ENCODE measurements around the gene H6PD. TPM values are rescaled to one million over a fixed set of nuclear protein-coding genes. Genes with fewer than 3 reads are reported as not detected.

The H6PD gene
- total RNA-seq, 2 experiments from 2014 or later: 9.7 to 10.2 TPM

DNA sequence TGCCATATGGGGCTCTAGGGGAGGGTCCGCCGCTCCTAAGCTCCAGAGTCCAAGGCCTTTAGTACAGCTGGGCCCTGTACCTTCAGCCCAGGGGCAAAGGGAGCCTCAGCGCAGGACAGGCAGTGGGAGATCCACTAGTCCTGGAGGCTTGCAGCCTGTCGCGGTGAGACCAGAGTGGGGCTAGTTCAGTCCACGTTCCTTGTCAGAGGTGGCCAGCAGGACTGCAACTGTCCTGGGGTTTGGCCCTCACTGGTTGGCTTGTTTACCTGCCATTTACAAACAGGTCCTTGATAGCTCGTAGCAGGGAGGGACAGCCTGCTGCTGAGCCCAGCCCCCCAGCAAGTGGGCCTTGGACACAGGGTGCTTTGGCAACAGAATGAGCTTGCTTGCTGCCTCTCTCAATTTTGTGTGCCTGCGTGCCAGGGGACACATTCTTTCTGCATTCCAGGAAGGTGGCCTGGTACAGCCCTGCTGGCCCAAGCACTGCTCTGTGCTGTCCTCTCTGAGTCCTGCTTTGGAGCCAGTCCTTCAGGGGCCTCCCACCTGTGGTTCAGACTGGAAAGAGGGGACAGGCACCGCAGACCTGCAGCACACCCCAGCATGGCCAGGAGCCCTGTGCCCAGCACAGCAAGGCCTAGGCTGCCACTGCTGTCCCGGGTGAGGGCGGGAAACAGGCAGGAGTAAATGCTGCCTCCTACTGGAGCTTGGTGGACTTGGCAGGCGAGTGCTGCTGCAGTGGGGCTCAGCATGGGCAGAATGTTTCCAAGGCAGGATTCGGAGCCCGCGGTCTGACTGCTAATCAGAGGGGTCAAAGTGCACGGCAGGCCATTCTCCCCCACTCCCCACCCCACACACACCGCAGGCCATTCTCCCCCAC is 15.2 kb downstream of the H6PD start:
- ChIA-PET POLR2A (no interaction called here), CTCF (interaction anchor here (0.7 to 3.3 kb wide), 13 partner anchors 9 to 246 kb away, joined by 3 to 18 read pairs (median 4); partner anchors contain the start of gene H6PD)
- Mint-ChIP-seq H3K9me3 (ENCODE audit: insufficient read depth) (no peaks in the 10 kb centered on the region), H3K27me3 (ENCODE audit: low read depth) (no peaks in the 10 kb centered on the region), H3K36me3 (ENCODE audit: low read depth) (no peaks in the 10 kb centered on the region), H3K4me1 (ENCODE audit: low read depth) (peaks cover 16% of the 10 kb centered on the region), H3K27ac (no peak overlapping the region), H3K4me3 (no peak overlapping the region)
- ATAC-seq (peak; percentile 54), DNase-seq (peak; percentile 57)

DNA sequence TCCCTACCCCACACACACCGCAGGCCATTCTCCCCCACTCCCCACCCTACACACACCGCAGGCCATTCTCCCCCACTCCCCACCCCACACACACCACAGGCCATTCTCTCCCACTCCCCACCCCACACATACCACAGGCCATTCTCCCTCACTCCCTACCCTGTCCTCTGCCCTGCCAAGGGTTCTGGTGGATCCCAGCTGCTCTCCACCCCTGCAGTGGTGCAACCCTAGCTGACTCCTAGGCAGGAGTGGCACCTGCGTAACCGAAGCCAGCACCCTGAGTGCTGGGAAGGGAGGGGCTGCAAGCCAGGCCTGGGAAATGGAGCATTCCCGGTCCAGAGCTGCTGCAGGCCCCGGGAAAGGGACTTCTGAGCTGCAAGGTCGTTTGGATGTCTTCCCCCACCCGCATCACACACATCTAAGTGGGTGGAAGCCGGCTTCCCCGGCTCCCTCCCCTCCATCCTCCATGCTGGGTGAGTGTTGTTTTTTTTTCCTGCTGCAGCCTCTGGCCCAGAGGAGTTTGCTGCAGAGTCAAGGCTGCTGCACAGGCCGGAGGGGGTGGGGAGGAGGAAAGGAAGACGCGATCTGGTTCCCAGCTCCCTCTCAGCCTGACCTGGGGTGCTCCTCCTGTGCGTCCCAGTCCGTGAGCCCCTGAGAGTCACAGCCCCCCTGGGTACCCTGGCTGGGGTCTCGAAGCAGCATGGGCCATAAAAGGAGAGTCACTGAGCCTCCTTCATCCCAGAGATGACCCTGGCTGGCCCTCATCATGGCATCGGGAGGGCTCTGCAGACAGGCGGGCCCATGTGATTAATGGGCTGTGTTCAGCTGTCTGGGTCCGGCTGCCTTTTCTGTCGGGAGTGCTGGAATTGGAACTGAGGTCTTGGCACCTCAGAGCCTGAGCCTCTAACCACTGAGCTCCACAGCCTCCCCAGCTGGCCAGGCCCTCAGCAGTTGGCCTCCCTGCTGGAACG is 16.1 kb downstream of the H6PD start:
- no peak for DNase-seq
- Mint-ChIP-seq H3K9me3 (ENCODE audit: insufficient read depth) (no peaks in the 10 kb centered on the region), H3K36me3 (ENCODE audit: low read depth) (no peaks in the 10 kb centered on the region), H3K4me1 (ENCODE audit: low read depth) (peaks cover 11% of the 10 kb centered on the region), H3K27ac (no peak overlapping the region), H3K27me3 (ENCODE audit: low read depth) (no peaks in the 10 kb centered on the region), H3K4me3 (no peak overlapping the region)
- ChIA-PET POLR2A (interaction anchor here (0.6 kb wide), 1 partner anchor 17 kb away, joined by 3 read pairs; no protein-coding TSS in a partner anchor), CTCF (interaction anchor here (0.7 to 3.3 kb wide), 10 partner anchors 9 to 245 kb away, joined by 3 to 18 read pairs (median 4); partner anchors contain the start of gene H6PD)
- ATAC-seq: no peak

DNA sequence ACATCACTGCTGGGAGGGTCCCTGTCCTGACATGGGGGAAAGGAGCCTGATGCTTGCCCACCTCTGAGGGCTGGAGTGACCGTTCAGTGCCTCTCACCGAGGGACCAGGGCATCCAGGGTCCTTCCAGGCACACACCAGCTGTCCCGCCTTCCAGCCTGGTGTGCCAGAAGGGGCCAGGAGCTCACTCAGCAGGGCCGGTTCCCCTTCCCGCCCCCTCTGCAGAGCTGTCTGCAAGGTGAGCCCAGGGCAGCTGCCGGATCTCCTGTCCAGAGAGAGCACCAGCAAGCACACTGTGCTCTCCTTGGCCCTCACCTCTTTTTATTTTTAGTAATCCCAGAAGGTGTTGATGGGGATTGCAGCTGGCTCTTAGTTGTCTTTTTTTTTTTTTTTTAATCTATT is 16.9 kb downstream of the H6PD start:
- H3K9me3 Mint-ChIP-seq (ENCODE audit: insufficient read depth): no peaks in the 10 kb centered on the region
- no peaks in the 10 kb centered on the region for H3K27me3 Mint-ChIP-seq (ENCODE audit: low read depth)
- ATAC-seq (no peak), DNase-seq (no peak)
- ChIA-PET POLR2A (no interaction called here), CTCF (interaction anchor here (1.4 to 3.3 kb wide), 2 partner anchors 17 to 38 kb away, joined by 5 to 18 read pairs; partner anchors contain the start of gene H6PD)
- H3K27ac Mint-ChIP-seq: no peak overlapping the region
- peaks cover 8% of the 10 kb centered on the region for H3K4me1 Mint-ChIP-seq (ENCODE audit: low read depth)
- H3K4me3 Mint-ChIP-seq: no peak overlapping the region
- H3K36me3 Mint-ChIP-seq (ENCODE audit: low read depth): no peaks in the 10 kb centered on the region

DNA sequence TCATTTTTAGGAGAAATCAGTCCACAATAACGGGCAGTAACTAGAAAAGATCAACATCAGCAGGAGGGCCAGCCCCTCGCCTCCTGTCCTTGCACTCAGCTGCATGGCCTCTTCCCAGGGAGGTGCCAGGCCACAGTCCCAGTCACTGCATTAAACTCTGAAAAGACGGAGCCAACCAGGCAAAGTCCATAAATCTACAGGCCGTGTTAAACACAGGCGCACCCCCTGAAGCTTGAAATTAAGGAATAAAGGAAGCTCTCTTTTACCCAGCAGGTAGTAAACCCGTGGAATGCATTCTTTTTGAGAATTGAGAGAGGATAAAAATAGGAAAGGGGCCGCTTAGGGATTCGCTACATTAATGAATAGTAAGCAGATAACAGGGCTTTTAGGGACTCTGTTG is 18.4 kb downstream of the H6PD start:
- ChIA-PET POLR2A (no interaction called here), CTCF (interaction anchor here (1.1 to 1.4 kb wide), 3 partner anchors 10 to 37 kb away, joined by 3 to 5 read pairs (median 4); partner anchors contain the start of gene H6PD)
- Mint-ChIP-seq H3K4me1 (ENCODE audit: low read depth) (peaks cover 8% of the 10 kb centered on the region), H3K4me3 (no peak overlapping the region), H3K27me3 (ENCODE audit: low read depth) (no peaks in the 10 kb centered on the region), H3K27ac (no peak overlapping the region), H3K36me3 (ENCODE audit: low read depth) (peaks cover under 1% of the 10 kb centered on the region), H3K9me3 (ENCODE audit: insufficient read depth) (no peaks in the 10 kb centered on the region)
- DNase-seq (no peak), ATAC-seq (no peak)

DNA sequence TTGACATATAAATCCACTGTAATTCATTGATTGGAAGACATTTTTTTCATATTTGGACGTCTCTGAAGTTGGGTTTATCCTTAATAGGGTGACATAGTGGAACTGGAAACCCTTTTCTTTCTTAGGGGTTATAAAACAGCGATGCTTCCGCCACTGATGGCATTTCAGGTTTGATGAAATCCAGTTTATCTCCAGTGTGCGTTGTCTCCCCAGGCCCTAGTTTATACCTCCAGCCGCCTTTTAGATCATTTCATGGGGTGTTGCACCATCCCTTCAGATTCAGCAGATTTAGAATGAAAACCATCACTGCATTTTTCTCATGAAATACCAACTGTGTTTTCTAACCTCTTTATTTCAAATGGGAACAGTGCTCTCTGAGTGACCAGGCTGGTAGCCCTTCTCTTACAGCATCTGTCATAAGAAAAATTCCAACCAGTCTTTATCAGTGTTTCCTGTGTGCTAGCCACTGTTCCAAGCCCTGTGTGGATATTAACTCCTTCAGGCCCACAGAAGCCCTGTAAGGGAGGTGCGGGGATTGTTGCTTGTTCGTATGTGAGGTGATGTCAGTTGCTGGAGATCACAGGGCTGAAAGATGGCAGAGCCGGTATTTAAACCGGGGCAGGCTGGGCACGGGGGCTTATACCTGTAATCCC is 19.0 kb downstream of the H6PD start:
- H3K27ac Mint-ChIP-seq: no peak overlapping the region
- H3K4me1 Mint-ChIP-seq (ENCODE audit: low read depth): peaks cover 8% of the 10 kb centered on the region
- H3K9me3 Mint-ChIP-seq (ENCODE audit: insufficient read depth): no peaks in the 10 kb centered on the region
- POLR2A ChIA-PET: no interaction called here
- peaks cover 3% of the 10 kb centered on the region for H3K36me3 Mint-ChIP-seq (ENCODE audit: low read depth)
- no peak for ATAC-seq
- DNase-seq: no peak
- H3K27me3 Mint-ChIP-seq (ENCODE audit: low read depth): no peaks in the 10 kb centered on the region
- H3K4me3 Mint-ChIP-seq: no peak overlapping the region
- CTCF ChIA-PET: interaction anchor here (1.1 to 1.5 kb wide), 2 partner anchors 10 to 13 kb away, joined by 3 to 6 read pairs; no protein-coding TSS in a partner anchor

DNA sequence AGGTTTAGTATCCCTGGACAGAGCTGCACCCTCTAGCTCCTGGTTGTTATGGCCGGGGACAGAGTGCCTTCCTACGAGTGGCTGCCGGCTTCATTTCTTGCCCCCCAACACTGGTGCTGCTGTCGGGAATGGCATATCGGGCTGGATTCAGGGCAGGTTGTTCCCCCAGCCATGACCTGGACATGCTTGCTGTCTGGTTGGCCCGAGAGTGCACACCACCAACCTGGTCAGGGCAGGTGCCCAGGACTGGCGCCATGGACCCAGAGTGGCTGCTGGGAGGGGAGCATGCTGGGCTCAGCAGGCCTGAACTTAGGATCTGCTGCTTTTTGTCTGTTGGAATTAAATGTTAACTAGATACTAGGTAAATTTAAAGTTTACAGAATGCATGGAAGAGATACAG is 21.8 kb downstream of the H6PD start:
- ATAC-seq: no peak
- POLR2A ChIA-PET: interaction anchor here (0.6 kb wide), 1 partner anchor 231 kb away, joined by 4 read pairs; no protein-coding TSS in a partner anchor
- H3K27ac Mint-ChIP-seq: no peak overlapping the region
- CTCF ChIA-PET: interaction anchor here (1.1 kb wide), 1 partner anchor 199 kb away, joined by 3 read pairs; no protein-coding TSS in a partner anchor
- no peak overlapping the region for H3K4me3 Mint-ChIP-seq
- DNase-seq: no peak
- H3K27me3 Mint-ChIP-seq (ENCODE audit: low read depth): no peaks in the 10 kb centered on the region
- H3K4me1 Mint-ChIP-seq (ENCODE audit: low read depth): peaks cover 6% of the 10 kb centered on the region
- H3K36me3 Mint-ChIP-seq (ENCODE audit: low read depth): peaks cover 12% of the 10 kb centered on the region
- H3K9me3 Mint-ChIP-seq (ENCODE audit: insufficient read depth): peaks cover 6% of the 10 kb centered on the region

DNA sequence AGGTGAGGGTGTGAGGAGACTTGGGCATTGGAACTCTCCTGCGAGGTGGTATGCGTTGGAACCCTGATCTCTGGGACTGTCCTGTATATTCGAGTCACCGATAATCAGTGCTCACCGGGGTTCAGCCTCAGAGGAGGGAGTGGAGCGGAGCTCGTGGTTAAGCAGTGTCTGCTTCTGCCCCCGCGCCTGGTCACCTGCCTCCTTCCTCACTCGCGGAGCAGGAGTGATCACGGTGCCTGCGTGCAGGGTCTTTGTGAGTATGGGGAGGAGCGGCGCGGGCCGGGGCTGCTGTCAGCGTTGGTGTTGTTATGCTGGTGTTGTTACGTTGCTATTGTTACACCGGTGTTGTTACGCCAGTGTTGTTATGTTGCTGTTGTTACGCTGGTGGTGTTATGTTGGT is 23.3 kb downstream of the H6PD start:
- Mint-ChIP-seq H3K27ac (no peak overlapping the region), H3K9me3 (ENCODE audit: insufficient read depth) (peaks cover 6% of the 10 kb centered on the region), H3K4me3 (no peak overlapping the region), H3K4me1 (ENCODE audit: low read depth) (peaks cover 6% of the 10 kb centered on the region), H3K27me3 (ENCODE audit: low read depth) (no peaks in the 10 kb centered on the region), H3K36me3 (ENCODE audit: low read depth) (peaks cover 12% of the 10 kb centered on the region)
- POLR2A ChIA-PET: interaction anchor here (0.9 kb wide), 1 partner anchor 191 kb away, joined by 4 read pairs; no protein-coding TSS in a partner anchor
- CTCF ChIA-PET: no interaction called here
- DNase-seq (no peak), ATAC-seq (no peak)

DNA sequence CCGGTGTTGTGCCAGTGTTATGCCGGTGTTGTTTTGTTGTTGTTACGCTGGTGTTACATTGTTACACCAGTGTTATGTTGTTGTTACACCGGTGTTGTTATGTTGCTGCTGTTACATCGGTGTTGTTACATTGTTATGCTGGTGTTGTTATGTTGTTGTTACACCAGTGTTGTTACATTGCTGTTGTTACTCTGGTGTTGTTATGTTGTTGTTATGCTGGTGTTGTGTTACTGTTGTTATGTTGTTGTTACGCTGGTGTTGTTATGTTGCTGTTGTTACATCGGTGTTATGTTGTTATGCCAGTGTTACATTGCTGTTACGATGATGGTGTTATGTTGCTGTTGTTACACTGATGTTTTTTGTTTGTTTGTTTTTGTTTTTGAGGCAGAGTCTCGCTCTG is 24.1 kb downstream of the H6PD start:
- DNase-seq (no peak), ATAC-seq (no peak)
- ChIA-PET POLR2A (interaction anchor here (0.9 kb wide), 1 partner anchor 190 kb away, joined by 4 read pairs; no protein-coding TSS in a partner anchor), CTCF (no interaction called here)
- peaks cover 6% of the 10 kb centered on the region for H3K4me1 Mint-ChIP-seq (ENCODE audit: low read depth)
- peaks cover 12% of the 10 kb centered on the region for H3K36me3 Mint-ChIP-seq (ENCODE audit: low read depth)
- H3K9me3 Mint-ChIP-seq (ENCODE audit: insufficient read depth): peaks cover 6% of the 10 kb centered on the region
- H3K4me3 Mint-ChIP-seq: no peak overlapping the region
- H3K27me3 Mint-ChIP-seq (ENCODE audit: low read depth): no peaks in the 10 kb centered on the region
- H3K27ac Mint-ChIP-seq: no peak overlapping the region

DNA sequence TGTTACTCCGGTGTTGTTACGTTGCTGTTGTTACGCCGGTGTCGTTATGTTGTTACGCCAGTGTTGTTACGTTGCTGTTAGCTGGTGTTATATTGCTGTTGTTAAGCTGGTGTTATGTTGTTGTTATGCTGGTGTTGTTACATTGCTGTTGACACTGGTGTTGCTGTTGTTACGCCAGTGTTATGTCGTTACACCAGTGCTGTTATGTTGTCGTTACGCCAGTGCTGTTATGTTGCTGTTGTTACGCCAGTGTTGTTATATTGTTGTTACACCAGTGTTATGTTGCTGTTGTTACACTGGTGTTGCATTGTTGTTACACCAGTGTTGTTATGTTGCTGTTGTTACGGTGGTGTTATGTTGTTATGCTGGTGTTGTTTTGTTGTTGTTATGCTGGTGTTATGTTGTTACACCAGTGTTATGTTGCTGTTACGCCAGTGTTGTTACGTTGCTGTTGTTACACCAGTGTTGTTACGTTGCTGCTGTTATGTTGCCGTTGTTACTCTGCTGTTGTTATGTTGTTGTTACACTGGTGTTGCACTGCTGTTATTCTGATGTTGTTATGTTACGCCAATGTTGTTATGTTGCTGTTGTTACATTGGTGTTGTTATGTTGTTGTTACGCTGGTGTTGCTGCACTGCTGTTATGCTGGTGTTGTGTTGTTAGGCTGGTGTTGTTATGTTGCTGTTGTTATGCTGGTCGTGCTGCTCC is 25.6 kb downstream of the H6PD start:
- peaks cover 12% of the 10 kb centered on the region for H3K36me3 Mint-ChIP-seq (ENCODE audit: low read depth)
- H3K4me3 Mint-ChIP-seq: no peak overlapping the region
- CTCF ChIA-PET: no interaction called here
- H3K27me3 Mint-ChIP-seq (ENCODE audit: low read depth): no peaks in the 10 kb centered on the region
- peaks cover 6% of the 10 kb centered on the region for H3K9me3 Mint-ChIP-seq (ENCODE audit: insufficient read depth)
- ATAC-seq (no peak), DNase-seq (no peak)
- H3K27ac Mint-ChIP-seq: no peak overlapping the region
- POLR2A ChIA-PET: no interaction called here
- H3K4me1 Mint-ChIP-seq (ENCODE audit: low read depth): no peaks in the 10 kb centered on the region

DNA sequence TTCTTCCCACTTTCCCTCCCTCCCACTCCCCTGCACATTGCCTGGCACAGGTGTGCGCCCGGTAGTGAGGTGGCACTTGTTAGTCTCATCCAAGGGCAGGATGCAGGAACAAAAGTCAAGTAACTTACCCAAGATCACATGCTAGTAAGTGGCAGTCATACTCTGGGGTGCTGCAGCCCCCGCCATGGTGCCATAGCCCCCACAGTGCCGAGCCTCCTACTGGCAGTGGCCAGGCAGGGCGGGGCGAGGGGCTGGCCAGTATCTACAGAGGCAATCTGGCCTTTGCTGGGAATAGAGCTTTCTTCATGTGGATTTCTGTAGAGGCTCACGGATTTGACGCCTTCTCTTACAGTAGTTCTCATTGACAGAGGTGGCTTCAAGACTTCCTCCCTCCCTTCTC is 26.9 kb downstream of the H6PD start:
- no peak overlapping the region for H3K4me3 Mint-ChIP-seq
- H3K9me3 Mint-ChIP-seq (ENCODE audit: insufficient read depth): peaks cover 6% of the 10 kb centered on the region
- ChIA-PET CTCF (interaction anchor here (1.0 to 1.5 kb wide), 2 partner anchors 65 to 194 kb away, joined by 3 to 4 read pairs; no protein-coding TSS in a partner anchor), POLR2A (no interaction called here)
- H3K4me1 Mint-ChIP-seq (ENCODE audit: low read depth): peaks cover 8% of the 10 kb centered on the region
- peaks cover 12% of the 10 kb centered on the region for H3K36me3 Mint-ChIP-seq (ENCODE audit: low read depth)
- DNase-seq (no peak), ATAC-seq (no peak)
- H3K27me3 Mint-ChIP-seq (ENCODE audit: low read depth): no peaks in the 10 kb centered on the region
- no peak overlapping the region for H3K27ac Mint-ChIP-seq

Data from activated CD8-positive, alpha-beta T cell treated with anti-CD3 and anti-CD28 coated beads, Interleukin-2, amount 10 ng/mL, durations not matched to agents 7 days and 5 days (primary cell).